Activated CD4-positive, alpha-beta T cell treated with anti-CD3 and anti-CD28 coated beads, Interleukin-2, amount 50 U/mL, for 24 hours (primary cell): ENCODE measurements around the gene GPAT2.
A peak's percentile ranks its signal among the peaks of the same experiment; 100 is the strongest.
"Not testable (repeated sequence)": the region's sequence is repeated elsewhere in the genome, so short reads cannot be mapped to it uniquely, and the experiment has no call there.

Experiments
- DNase-seq, 2 donors: peaks; one replicate each; pipeline ENCODE4 v3.0.0-alpha.2; 2020; ENCODE audit warnings: low read depth in 1 of 2, low spot score in 1 of 2

The GPAT2 gene

DNA sequence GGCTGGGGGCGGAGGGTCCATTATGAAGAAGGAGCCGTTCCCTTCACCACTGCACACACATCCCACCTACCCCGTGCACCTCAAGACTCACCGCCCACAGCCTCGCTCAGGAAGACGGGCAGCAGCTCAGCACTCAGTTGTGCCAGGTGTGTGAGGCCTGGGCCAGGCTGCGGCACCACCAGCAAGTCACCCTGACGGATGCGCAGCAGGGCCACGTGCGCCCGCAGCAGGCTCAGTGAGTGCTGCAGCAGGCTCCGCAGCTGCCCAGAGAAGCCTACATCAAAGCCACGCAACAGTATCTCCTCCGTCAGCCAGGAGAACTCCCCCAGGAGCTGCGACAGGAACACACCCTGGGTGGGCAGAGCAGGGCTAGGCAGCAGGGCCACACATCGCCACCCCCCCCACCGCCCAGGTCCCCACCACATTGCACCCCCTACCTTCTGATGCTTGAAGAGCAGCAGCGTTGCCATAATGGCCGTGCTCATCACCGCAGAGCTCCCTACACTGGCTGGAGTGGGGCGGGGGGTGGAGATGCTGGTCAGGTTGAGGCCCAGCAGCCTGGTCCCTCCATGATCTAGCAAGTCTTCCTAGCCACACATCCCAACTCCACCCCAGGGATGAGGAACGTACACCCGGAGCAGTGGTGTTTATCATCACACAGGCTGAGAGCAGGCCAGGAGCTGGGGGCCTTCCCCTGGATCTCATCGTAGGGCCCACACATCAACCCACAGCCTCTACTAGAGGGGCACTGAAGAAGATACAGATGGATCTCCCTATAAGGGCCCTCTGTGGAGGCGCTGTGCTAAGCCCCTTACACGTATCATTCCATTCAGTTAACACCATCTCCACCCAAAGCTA lies 10.2 kb downstream of the GPAT2 start:
- no peak for DNase-seq

DNA sequence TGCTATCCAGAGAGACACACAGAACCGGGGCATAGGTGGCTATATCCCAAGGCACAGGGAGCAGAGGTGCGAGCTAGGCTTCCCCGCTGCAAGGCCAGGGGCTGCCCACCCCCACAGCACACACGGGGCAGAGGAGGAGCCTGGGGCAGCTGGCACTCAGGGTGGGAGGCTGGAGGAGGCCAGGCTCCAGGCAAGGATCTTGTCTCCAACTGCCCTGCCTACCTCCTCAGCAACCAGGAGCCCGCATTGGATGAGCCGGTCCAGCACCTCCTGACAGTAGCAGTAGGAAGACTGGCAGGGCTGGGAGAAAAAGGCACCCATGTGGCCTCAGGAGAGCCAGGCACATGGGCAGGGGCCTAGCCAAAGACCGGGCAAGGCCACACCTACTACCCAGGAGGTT lies 11.0 kb downstream of the GPAT2 start:
- not testable (repeated sequence) for DNase-seq

DNA sequence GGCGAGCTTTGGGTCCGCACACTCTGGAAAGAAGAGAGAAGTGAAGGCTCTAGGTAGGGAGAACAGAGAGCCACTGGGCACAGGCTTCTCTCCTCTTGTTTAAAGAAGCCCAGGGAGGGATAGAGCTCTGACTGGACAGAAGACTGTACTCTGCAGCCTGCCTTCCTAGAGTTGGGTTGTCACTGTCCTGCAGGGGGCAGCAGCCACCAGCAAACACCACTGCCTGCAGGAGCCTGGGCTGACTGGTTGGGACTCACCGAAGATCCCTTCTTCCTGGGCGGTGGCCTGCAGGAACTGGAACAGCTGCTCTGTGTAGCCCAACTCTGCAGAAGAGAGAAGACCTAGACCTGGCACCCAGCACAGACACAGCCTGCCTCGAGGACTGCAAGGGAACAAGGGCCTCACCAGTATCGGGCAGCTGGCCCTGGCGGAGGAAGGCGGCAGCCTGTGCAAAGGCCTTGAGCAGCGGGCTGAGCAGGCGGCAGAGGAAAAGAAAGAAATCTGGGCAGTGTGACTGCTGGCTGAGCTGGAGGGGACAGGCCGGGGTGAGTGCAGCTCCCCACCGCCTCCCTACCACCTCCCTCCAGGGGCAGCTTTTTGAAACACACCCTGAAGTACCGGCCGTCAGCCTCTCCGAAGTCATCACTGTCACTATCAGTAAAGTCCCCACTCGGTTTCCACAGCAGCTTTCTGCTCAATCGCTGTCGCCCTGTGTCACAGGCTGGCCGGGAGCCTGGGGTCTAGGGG lies 11.8 kb downstream of the GPAT2 start:
- DNase-seq: peak; percentile 43 to 46

DNA sequence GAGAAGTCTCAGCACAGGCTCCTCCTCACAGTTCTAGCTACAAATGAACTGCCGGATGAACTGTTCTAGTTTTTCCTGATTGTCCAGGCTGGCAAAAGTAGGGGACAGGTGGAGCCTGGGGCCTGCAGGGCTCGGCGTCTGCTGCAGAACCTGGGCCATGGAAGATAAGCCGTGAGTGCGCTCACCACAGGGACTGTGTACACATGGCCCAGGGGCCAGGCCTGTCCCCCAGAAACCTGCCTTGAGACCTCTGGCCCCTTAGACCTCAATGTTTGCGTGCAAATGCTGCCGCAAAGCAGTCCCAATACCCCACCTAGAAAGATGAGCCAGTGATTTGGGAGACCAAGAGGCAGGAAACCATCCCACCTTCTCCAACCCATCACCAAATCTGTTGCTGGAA lies 12.6 kb downstream of the GPAT2 start:
- not testable (repeated sequence) for DNase-seq

DNA sequence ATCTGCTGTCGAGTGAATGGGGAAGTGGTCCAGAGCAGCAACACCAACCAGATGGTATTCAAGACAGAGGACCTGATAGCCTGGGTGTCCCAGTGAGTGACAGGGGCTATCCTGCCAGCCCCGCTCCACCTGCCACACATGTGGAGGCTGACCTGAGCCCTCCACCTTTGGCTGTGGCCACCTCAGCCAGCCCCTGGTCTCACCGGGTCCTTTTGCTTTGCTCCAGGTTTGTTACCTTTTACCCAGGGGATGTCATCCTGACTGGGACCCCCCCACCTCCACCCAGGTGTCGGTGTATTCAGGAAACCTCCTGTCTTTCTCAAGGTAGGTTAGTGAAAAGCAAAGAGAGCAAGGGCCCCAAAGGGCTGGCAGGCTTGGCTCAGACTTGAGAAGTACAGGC lies 13.6 kb downstream of the GPAT2 start:
- DNase-seq: not testable (repeated sequence)

DNA sequence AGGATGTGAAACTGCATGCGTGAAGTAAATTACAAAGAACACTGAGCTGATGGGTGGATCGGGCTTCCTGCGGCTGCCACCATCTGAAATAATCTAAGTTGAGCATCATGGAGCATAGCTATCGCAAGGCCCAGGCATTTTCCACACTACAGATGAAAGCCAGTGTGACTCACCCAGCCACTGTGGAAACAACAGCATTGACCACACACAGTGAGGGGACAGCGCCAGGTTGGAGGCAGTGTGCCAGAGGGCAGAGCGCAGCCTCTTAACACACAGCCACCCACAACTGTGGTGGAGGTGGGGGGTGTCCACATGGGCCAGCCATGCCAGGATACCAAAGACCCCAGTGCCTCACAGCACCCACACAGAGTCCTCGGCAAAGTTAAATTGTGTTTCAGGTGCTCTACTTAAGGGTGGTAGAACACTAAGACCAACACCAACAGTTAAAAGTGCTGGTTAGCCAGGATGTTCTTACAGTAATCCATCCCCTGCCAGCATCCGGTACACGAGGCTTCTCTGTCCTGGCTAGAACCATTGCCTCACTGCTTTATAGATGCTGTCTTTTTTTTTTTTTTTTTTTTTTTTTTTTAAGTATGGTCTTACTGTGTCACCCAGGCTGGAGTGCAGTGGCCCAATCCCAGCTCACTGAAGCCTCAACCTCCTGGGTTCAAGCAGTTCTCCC lies 14.7 kb downstream of the GPAT2 start:
- DNase-seq: not testable (repeated sequence)

DNA sequence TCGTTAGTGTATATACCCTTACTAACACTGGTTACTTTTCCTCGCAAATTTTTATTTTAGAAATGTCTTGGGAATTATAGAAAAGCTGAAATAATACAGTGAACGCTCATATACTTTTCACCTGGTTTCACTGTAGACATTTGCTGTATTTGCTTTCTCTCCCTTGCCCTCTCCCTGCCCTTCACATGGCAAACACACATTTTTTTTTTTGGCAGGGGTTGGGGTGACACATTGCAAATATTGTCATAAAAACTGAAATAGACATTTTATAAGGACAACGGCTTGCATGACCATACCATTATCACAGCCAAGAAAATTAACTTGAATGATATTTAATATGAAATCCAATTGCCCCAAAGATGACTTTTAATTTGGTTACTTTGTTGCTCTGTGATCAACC lies 18.4 kb downstream of the GPAT2 start:
- not testable (repeated sequence) for DNase-seq

DNA sequence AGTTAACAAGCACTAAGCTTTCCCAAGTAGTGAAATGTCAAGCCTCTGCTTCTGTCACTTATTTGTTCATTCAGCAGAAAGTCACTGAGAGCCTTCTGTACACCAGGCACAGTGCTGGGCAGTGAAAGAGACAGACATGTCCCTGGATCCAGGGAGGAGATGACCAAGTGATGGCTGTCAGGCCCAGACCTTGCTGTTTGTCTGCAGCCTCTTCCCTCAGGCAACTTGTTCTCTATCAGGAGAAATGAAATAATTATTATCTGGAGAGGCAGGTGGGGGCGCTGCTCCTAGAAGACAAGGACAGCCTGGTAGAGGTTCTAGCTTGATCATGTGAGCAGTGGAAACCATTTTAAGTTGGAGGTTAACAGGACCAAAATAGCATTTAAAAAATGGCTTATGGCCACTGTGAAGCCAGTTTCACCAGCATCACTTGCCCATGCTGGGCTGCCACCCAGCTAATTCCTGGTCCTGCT lies 21.9 kb downstream of the GPAT2 start:
- DNase-seq: not testable (repeated sequence)

DNA sequence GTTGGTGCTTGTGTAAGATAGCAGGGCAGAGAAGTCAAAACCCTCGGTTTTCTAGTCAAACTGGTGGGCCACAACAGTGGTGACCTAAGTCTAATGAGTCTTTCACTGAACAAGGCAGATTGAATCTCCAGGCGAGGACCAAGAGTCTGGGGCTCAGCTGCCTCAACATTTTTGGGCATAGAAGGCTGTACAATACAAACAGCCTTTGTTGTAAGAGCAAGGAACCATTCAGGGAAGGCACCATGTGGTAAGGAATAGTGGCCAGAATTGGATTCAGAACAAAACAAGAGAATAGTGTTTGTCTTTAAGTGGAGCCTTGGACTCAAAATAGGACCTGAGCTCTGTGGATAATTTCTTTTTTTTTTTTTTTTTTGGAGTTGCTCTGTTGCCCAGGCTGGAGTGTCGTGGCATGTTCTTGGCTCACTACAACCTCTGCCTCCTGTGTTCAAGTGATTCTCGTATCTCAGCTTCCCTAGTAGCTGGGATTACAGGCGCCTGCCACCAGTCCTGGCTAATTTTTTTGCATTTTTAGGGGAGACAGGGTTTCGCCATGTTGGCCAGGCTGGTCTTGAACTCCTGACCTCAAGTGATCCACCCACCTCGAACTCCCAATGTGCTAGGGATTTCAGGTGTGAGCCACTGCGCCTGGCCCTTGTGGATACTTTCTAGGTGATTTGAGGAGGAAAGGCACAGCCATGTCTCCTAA lies 22.5 kb downstream of the GPAT2 start:
- DNase-seq: not testable (repeated sequence)

DNA sequence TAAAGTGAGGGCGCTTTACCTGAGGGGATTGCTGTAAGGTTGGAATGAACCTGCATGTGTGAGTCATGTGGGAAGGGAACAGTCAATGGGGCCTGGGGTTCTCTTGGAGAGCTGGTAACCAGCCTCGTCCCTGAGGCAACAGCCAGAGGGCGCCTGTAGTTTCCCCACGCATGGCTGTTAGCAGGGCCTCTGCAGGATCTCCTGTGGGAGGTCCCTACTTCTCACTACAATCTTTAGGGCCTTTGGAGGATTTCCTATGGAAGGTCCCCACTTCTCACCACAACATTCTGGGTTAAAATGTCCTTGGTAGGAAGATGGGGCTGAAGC lies 23.6 kb downstream of the GPAT2 start:
- not testable (repeated sequence) for DNase-seq

DNA sequence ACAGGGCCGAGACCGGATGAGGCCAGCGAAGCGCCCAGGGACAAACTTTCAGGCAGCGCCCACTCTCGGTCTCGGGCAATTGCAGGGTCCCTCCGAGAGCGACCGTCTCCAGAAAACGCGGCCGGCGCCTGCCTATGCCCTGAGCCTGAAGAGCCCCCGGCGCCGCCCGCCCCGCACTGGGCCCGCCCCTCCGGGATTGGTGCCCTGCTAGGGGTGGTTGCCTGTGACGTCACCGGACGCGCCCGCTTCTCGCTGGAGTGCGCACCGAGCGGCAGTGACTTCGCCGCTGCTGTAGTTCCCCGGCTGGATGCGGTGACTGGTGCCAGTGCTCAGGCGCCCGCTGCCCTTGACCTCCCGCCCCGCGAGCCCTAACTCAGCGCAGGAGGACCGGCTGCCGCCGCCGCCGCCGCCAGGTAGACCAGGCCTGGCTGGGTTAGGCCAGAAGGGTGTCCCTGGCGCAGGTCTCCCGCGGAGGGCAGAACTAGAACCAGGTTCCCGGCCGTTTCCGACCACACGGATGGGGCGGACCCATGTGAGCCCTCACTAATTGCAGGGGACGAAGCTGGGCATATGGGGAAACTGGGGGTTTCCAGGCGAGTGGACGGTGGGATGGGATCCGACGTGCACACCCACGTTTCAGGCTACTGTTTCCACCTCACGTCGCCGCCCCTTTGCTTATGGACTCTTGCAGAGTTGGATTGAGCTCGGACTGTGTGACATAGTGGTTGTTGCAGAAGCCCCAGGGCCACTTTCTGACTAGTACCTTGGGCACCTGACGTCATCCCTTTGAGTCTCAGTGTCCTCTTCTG lies 24.2 kb downstream of the GPAT2 start:
- DNase-seq: peak; percentile 89 to 94

DNA sequence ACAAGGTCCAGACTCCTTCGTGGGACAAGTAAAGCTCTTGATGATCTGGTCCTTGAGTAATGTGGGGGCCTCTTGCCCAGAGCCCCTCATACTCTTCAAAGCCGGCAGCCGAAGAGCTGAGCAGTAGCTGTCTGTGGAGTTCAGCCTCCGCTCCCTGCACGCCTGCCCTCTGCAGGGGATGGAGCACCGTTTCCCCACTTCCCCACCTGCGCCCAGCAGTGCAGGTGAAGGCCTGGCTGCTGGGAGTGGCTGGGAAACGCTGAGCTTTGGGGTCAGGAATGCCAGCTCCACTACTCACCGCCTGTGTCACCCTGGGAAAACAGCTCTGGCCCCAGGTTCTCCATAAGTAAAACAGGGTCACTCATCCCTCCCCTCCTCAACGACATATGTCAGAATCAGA lies 24.9 kb downstream of the GPAT2 start:
- not testable (repeated sequence) for DNase-seq

DNA sequence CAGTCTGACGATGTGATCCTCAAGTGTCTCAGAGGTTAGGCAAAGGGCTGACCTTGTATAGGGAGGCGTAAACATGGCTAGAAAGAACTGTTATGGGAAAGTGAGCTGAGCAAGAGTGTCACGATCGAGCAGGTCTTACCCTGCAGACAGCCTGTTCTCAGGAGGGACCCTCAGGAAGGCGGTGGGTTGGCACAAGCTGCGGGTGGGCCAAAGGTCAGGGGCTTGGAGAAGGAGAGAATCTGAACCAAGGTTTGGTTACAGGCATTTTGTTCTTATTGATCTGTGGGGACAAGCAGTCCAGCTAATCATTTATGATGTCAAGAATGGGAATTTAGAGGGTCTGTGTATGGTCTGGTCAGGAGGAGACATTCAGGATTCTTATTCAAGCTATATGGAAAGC lies 26.7 kb downstream of the GPAT2 start:
- DNase-seq: not testable (repeated sequence)

DNA sequence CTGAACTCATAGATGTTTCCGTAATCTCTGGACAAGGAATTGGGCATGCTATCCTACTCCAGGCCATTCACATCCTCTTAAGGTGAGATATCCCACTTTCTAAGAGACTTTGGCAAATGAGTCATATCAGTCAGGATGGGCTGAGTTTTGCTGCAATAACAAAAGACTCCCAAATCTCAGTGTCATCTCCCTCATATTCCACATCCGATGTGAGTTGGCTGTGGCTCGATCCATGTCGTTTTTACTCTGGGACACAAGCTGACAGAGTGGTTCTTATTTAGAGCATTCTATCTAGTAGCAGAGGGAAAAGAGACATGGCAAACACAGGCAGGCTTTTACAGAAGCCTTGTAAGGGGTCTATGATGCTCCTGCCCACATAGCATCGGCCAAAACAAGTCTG lies 28.5 kb downstream of the GPAT2 start:
- not testable (repeated sequence) for DNase-seq

DNA sequence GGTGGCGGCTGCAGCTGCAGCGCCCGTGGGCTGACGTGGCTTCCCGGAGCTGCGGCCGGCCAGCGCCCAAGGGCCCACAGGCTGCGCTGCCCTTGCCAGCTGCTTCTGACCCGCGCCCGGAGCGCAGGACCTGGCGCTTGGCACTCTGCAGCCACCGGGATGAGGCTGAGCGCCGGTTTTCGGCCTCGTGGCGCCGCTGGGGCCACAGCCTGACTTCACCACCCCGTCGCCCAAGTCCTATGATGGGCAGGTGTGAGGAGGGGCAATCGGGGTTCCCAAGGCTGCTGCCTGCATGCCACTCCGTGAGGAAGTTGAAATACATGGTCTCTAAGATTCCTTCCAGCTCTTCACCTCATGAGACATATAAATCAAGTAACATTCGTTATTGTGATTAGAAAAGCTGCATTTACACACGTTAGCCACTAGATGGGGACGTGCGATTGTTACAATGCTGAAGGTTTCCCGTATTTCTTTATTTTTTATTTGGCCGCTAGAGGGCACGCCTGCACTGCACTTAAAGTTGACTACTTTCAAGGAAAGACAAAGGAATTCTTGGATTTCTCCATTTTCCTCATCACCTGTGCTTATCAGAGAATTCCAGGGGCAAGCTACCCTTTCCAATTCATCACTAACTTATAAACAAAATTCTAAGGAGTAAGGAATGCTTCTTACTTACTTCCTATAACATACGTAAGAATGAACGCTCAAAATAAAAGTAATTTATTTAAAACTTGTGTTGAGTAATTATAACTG lies 42.0 kb downstream of the GPAT2 start:
- peak; percentile 23 to 43 for DNase-seq

DNA sequence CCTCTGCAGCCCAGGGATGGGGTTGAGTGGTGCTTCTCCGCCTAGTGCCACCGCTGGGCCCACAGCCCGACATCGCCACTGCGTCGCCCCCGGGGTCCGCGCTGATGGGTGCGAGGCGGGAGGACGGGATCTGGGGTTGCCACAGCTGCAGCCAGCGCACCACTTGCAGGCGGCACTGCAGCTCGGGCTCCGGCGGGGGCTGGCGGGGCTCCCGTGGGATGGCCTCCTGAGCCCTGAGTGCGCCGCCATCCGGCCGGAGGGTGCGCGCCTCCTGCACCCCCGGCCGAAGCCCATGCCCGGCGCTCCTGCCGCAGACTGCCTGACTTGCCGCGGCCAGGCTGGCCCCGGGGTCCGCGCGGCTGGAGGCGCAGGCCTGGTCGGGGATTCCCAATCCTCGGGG lies 42.6 kb downstream of the GPAT2 start:
- not testable (repeated sequence) for DNase-seq

DNA sequence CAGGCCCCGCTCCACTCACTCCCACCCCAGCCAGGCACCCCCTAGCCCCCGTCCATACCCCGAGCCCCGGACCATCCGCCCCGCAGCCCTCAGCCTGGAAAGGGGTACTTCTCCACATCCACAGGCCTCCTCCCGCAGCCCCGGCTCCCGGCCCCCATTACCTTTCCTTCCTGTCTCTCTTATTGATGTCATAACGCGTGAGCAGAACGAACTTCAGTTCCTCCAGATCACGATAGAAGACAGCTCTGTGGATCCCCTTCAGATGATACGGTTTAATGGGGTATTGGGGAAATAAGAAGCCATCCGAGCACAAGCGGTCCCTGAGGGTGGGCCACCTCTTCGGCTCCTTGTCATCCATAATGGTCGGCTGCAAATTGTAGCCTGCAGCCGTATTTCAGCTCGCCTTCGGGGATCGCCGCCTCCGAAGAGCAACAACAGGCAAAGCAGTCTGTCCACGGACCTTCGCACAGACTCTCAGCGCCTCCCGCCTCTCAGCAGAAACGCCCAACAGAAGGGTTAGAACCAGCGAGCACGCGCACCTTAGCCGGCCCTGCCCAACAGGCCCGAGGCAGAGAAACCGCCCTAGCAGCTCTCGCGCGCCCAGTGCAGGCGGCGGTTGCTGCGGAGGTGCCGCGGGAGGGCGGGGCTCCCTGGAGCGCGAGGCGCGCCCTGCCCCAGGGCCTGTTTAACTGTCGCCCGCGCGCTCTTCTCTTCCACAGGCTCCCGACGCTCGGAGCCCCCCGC lies 43.2 kb downstream of the GPAT2 start, which contains the start of gene ANKRD36C:
Gene ANKRD36C (minus strand): TSS at position 474 of the 744 bp plus-strand sequence. CDS start 116 bp downstream, at position 358.
- DNase-seq: not testable (repeated sequence)

DNA sequence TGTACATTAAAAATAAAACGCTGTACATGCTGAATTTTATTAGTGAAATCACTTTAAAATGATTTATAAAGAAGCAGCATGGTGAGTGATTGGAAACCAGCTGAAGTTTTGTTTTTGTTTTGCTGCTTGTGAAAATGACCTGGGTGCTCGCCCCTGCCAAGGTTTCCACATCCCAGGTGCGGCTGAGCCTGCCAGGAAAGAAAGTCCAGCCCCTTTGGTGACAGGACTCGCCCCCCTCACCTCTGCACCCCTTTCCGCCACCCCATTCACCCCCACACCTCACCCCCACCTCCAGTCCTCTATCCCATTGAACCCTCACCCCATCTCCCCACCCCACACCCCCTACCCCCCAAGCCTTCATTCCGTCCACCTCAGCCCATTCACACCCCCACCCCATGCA lies 43.8 kb downstream of the GPAT2 start:
- not testable (repeated sequence) for DNase-seq
